Testis (tissue), 2 donors: ENCODE data around the gene EIF4G3.

Experiments used
- POLR2A ChIP-seq: fragments of 450-650 bp; IDR thresholded peaks from one replicate; pipeline ENCODE4 v1.6.1; 2017; ENCODE audit warnings: antibody characterized with exemption, mild to moderate bottlenecking, moderate library complexity
- TF ChIP-seq, protein P1 (sequence below), 3 experiments: fragments of 450-650 bp in 2 of 3; fragments of 200-600 bp in 1 of 3; sonication (generic) in 1 of 3; IDR thresholded peaks; one replicate each; pipeline ENCODE4 v1.5.1; 2016 to 2019; ENCODE audit warnings: antibody characterized with exemption in 3 of 3, mild to moderate bottlenecking in 2 of 3, moderate library complexity in 1 of 3

DNA sequence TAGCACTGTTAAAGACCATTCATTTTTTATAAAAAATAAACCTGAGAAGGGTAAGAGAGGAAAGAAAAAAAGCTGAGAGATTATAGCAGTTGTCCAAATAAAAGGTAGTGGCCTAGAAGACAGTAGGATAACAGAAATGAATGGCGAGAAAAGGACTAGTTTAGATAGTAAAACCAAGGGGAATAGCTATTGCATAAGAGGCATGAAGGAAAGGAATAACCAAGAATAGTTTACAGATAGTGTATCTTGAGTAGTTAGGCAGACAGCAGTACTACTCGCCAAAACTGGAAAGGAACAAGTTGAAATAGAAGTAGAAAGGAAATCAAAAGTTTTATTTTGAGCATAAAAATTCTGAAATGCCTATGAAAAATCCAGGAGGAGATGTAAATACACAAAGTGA lies 70.5 kb downstream of the EIF4G3 start:
- TF ChIP-seq POLR2A = no peak
- TF ChIP-seq, protein P1, sequence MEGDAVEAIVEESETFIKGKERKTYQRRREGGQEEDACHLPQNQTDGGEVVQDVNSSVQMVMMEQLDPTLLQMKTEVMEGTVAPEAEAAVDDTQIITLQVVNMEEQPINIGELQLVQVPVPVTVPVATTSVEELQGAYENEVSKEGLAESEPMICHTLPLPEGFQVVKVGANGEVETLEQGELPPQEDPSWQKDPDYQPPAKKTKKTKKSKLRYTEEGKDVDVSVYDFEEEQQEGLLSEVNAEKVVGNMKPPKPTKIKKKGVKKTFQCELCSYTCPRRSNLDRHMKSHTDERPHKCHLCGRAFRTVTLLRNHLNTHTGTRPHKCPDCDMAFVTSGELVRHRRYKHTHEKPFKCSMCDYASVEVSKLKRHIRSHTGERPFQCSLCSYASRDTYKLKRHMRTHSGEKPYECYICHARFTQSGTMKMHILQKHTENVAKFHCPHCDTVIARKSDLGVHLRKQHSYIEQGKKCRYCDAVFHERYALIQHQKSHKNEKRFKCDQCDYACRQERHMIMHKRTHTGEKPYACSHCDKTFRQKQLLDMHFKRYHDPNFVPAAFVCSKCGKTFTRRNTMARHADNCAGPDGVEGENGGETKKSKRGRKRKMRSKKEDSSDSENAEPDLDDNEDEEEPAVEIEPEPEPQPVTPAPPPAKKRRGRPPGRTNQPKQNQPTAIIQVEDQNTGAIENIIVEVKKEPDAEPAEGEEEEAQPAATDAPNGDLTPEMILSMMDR (IDR thresholded peaks at IDR 0.05) = no peak
